Uterus (tissue), 4 donors: ENCODE measurements around the gene F2RL2. TPM values are rescaled to one million over a fixed set of nuclear protein-coding genes. Genes with fewer than 3 reads are reported as not detected.
A peak's percentile ranks its signal among the peaks of the same experiment; 100 is the strongest.

Source experiments
- DNase-seq, 2 donors: peaks; one replicate each; pipeline ENCODE4 v3.0.0-alpha.2; 2019 to 2020
- H3K27ac ChIP-seq, 2 donors: fragments of 200-600 bp; sonication (generic); 1 replicate in 1 of 2; 2 replicates in 1 of 2; pipeline ENCODE4 v1.5.1; 2016 to 2018
- H3K27me3 ChIP-seq, 2 donors: fragments of 200-600 bp; sonication (generic); one replicate each; pipeline ENCODE4 v1.5.1; 2018 to 2019; ENCODE audit warnings: control low read depth in 1 of 2
- H3K36me3 ChIP-seq, 2 donors: fragments of 200-600 bp; sonication (generic); one replicate each; pipeline ENCODE4 v1.5.1; 2019; ENCODE audit warnings: control low read depth in 1 of 2
- H3K4me1 ChIP-seq, 2 donors: fragments of 200-600 bp; sonication (generic); one replicate each; pipeline ENCODE4 v1.5.1; 2018 to 2019; ENCODE audit warnings: control low read depth in 1 of 2
- H3K4me3 ChIP-seq, 2 donors: fragments of 200-600 bp; sonication (generic); 1 replicate in 1 of 2; 2 replicates in 1 of 2; pipeline ENCODE4 v1.5.1; 2018 to 2019; ENCODE audit warnings: mild to moderate bottlenecking in 1 of 2
- H3K9me3 ChIP-seq, 2 donors: fragments of 200-600 bp; sonication (generic); one replicate each; pipeline ENCODE4 v1.5.1; 2019; ENCODE audit warnings: control low read depth in 1 of 2
- CTCF ChIP-seq, 4 experiments: fragments of 200-600 bp in 2 of 4; fragments of 450-650 bp in 2 of 4; sonication (generic) in 2 of 4; IDR thresholded peaks; one replicate each; pipeline ENCODE4 v1.5.1; 2016 to 2019; ENCODE audit warnings: antibody characterized with exemption in 4 of 4, mild to moderate bottlenecking in 2 of 4, moderate library complexity in 1 of 4
- POLR2A ChIP-seq, 2 donors: fragments of 450-650 bp; IDR thresholded peaks; one replicate each; pipeline ENCODE4 v1.6.1; 2016; ENCODE audit warnings: antibody characterized with exemption in 2 of 2, mild to moderate bottlenecking in 1 of 2, moderate library complexity in 1 of 2
- intact Hi-C: fragments of 100-400 bp; cut with DNase I; formaldehyde crosslinking; loops from one replicate; pipeline ENCODE4 v1.15.1; 2023; ENCODE audit warnings: low total_unique reads
- total RNA-seq, 4 donors: library from RNA; depleted of rRNA in 3 of 4; stranded (reverse); fragments of >200 nt in 3 of 4; gene quantifications; one replicate each; pipeline versions ENCODE4 v1.1.0 to v1.2.4, GENCODE V29; 2014 to 2023
- donor health status: DM: yes; HTN: yes; CAD: no.

F2RL2 gene
- total RNA-seq, 4 donors from 2014 or later: 0.26 to 1.5 (median 1.2) TPM

GRCh38 chr5:76625087-76625815 is 2.0 kb upstream of the F2RL2 start:
- TF ChIP-seq POLR2A (IDR thresholded peaks at IDR 0.05) (no peak), CTCF (IDR thresholded peaks at IDR 0.05) (no peak)
- Histone ChIP-seq H3K27me3 (no peaks in the 10 kb centered on the region), H3K9me3 (no peaks in the 10 kb centered on the region), H3K4me1 (no peaks in the 10 kb centered on the region), H3K36me3 (no peaks in the 10 kb centered on the region), H3K4me3 (no peak overlapping the region), H3K27ac (no peak overlapping the region)
- no peak for DNase-seq
- intact Hi-C loops: no loop called here

- H3K27ac ChIP-seq: peak overlapping the region in 1 of 2 donors; percentile 6
- no peaks in the 10 kb centered on the region for H3K27me3 ChIP-seq
- no peak overlapping the region for H3K4me3 ChIP-seq
- intact Hi-C loops: no loop called here
- no peaks in the 10 kb centered on the region for H3K4me1 ChIP-seq
- no peak for DNase-seq
- TF ChIP-seq CTCF (IDR thresholded peaks at IDR 0.05): no peak
- TF ChIP-seq POLR2A (IDR thresholded peaks at IDR 0.05): no peak
- H3K9me3 ChIP-seq: no peaks in the 10 kb centered on the region
- H3K36me3 ChIP-seq: no peaks in the 10 kb centered on the region
Measured at GRCh38 chr5:76622076-76622475, 1.1 kb downstream of the F2RL2 start.

- H3K27me3 ChIP-seq: no peaks in the 10 kb centered on the region
- no peak for DNase-seq
- H3K4me1 ChIP-seq: no peaks in the 10 kb centered on the region
- intact Hi-C loops: no loop called here
- TF ChIP-seq POLR2A (IDR thresholded peaks at IDR 0.05): no peak
- no peak for TF ChIP-seq CTCF (IDR thresholded peaks at IDR 0.05)
- H3K36me3 ChIP-seq: no peaks in the 10 kb centered on the region
- no peak overlapping the region for H3K27ac ChIP-seq
- no peaks in the 10 kb centered on the region for H3K9me3 ChIP-seq
- no peak overlapping the region for H3K4me3 ChIP-seq
Measured at GRCh38 chr5:76620166-76620565, 3.0 kb downstream of the F2RL2 start.

GRCh38 chr5:76617675-76618074 is 5.5 kb downstream of the F2RL2 start:
- no peaks in the 10 kb centered on the region for H3K4me1 ChIP-seq
- no peak for DNase-seq
- no peaks in the 10 kb centered on the region for H3K9me3 ChIP-seq
- no peak for TF ChIP-seq CTCF (IDR thresholded peaks at IDR 0.05)
- no peak for TF ChIP-seq POLR2A (IDR thresholded peaks at IDR 0.05)
- no peaks in the 10 kb centered on the region for H3K36me3 ChIP-seq
- no peaks in the 10 kb centered on the region for H3K27me3 ChIP-seq
- no peak overlapping the region for H3K27ac ChIP-seq
- intact Hi-C loops: no loop called here
- H3K4me3 ChIP-seq: no peak overlapping the region

- Histone ChIP-seq H3K27ac (no peak overlapping the region), H3K4me3 (no peak overlapping the region), H3K27me3 (no peaks in the 10 kb centered on the region), H3K4me1 (no peaks in the 10 kb centered on the region), H3K36me3 (no peaks in the 10 kb centered on the region), H3K9me3 (no peaks in the 10 kb centered on the region)
- intact Hi-C loops: no loop called here
- no peak for DNase-seq
- TF ChIP-seq POLR2A (IDR thresholded peaks at IDR 0.05) (no peak), CTCF (IDR thresholded peaks at IDR 0.05) (no peak)
Measured at GRCh38 chr5:76617229-76617628, 6.0 kb downstream of the F2RL2 start.
